ENCODE data around the gene ZIC4.

GRCh38 chr3:147428326-147428725, 22.0 kb upstream of the ZIC4 start:
- TF ChIP-seq POLR2A (IDR thresholded peaks at IDR 0.05; ENCODE audit: low read length): no peak
- no peak for TF ChIP-seq GATA1 (IDR thresholded peaks at IDR 0.05; ENCODE audit: low read depth, low read length)
